ENCODE measurements around the gene UGGT2.

UGGT2 gene

GRCh38 chr13:96053003-96053703 lies at the start of gene UGGT2:
TSS of gene UGGT2 (minus strand) at chr13:96053401. CDS start at chr13:96053312, 89 bp downstream.
- Histone ChIP-seq H3K9me3 (ENCODE audit: control insufficient read depth, low read length) (no peaks in the 10 kb centered on the region), H3K79me2 (peaks cover 4% of the 10 kb centered on the region), H3K4me2 (ENCODE audit: low read length) (peak within 1 kb of the TSS; percentile 93), H3K27ac (peak within 1 kb of the TSS; percentile 74), H2AFZ (peak within 1 kb of the TSS; percentile 97), H3K9ac (peak within 1 kb of the TSS; percentile 37), H3K4me1 (no peaks in the 10 kb centered on the region), H3K36me3 (ENCODE audit: control insufficient read depth, insufficient read depth, low read length) (no peaks in the 10 kb centered on the region), H3K27me3 (ENCODE audit: control insufficient read depth, insufficient read depth, low read length) (no peaks in the 10 kb centered on the region), H3K4me3 (ENCODE audit: low read depth, low read length) (peak within 1 kb of the TSS; percentile 92)
- TF ChIP-seq, protein P1, sequence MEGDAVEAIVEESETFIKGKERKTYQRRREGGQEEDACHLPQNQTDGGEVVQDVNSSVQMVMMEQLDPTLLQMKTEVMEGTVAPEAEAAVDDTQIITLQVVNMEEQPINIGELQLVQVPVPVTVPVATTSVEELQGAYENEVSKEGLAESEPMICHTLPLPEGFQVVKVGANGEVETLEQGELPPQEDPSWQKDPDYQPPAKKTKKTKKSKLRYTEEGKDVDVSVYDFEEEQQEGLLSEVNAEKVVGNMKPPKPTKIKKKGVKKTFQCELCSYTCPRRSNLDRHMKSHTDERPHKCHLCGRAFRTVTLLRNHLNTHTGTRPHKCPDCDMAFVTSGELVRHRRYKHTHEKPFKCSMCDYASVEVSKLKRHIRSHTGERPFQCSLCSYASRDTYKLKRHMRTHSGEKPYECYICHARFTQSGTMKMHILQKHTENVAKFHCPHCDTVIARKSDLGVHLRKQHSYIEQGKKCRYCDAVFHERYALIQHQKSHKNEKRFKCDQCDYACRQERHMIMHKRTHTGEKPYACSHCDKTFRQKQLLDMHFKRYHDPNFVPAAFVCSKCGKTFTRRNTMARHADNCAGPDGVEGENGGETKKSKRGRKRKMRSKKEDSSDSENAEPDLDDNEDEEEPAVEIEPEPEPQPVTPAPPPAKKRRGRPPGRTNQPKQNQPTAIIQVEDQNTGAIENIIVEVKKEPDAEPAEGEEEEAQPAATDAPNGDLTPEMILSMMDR (IDR thresholded peaks at IDR 0.05) = no peak

DNA sequence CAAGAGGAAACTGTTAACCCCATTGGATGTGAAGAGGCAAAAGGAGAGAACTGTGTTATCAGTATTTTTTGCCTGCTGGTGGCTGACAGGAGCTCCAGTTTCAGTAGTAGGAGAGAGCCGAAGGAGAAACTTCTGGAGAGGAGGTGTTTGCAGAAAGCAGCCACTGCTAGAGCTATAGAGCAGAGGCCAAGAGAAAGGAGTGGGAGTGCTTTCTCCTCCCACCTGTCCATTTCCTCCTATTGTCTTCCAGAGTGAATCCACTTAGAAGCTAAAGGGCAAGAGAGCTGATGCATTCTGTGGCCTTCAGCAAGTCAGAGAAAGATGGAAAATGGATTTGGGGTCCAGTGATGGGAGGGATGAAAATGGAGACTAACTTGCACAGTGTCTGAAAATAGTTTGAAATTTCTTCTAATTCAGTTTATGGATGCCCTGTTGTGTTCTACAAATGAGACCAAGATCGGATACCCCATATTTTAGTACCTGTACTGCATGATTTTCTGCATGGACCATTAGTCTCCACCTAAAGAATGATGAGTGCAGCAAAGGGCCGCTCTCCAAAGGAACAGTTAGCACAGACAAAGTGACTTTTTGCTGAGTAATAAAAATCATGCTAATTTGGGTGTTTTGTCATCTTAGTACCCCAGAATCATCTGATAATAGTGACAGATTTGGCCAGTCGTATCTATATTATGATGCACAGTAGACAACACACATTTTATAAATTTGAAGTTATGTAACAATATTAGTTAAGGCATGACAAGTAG lies 47.4 kb upstream of the UGGT2 start:
- H3K27ac ChIP-seq = no peak overlapping the region
- H3K36me3 ChIP-seq (ENCODE audit: control insufficient read depth, insufficient read depth, low read length) = no peaks in the 10 kb centered on the region
- H3K9ac ChIP-seq = no peak overlapping the region
- no peaks in the 10 kb centered on the region for H3K79me2 ChIP-seq
- no peaks in the 10 kb centered on the region for H3K9me3 ChIP-seq (ENCODE audit: control insufficient read depth, low read length)
- H3K27me3 ChIP-seq (ENCODE audit: control insufficient read depth, insufficient read depth, low read length) = no peaks in the 10 kb centered on the region
- H3K4me1 ChIP-seq = no peaks in the 10 kb centered on the region
- no peak overlapping the region for H2AFZ ChIP-seq
- no peak overlapping the region for H3K4me2 ChIP-seq (ENCODE audit: low read length)
- TF ChIP-seq, protein P1 (IDR thresholded peaks at IDR 0.05) = no peak
- no peak overlapping the region for H3K4me3 ChIP-seq (ENCODE audit: low read depth, low read length)

DNA sequence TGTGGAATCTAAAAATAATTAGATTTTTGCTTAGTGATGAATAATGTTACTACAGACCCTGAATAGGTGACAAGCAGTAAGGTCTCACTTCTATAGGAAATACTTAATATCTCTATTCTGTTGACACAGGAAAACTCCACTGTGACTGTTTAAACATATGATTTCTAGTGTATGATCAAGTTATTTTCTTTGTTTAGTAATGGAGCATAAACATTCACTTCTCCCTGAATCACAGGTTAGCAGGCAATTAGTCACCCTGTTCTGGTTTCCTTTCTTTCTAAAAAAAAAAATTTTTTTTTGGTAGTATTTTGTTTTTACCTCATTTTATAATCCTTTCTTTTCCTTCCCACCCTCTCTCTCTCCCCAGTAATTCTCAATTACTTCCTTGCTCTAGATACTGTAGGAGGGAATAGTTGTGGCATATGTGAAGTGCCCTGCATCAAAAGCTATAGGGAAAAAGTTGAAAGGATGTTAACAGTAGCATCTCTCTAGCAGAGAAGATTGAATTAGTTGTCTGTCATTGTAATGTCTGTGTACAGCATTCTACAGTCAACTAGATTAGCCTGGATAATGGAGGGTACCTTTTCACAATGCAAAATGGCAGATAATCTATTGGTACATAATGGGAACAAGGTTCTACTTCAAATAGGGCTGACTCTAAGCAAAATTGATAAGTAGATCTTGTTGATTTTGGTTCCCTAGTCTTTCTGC lies 40.2 kb upstream of the UGGT2 start:
- Histone ChIP-seq H3K36me3 (ENCODE audit: control insufficient read depth, insufficient read depth, low read length) (no peaks in the 10 kb centered on the region), H3K27me3 (ENCODE audit: control insufficient read depth, insufficient read depth, low read length) (no peaks in the 10 kb centered on the region), H3K4me3 (ENCODE audit: low read depth, low read length) (no peak overlapping the region), H2AFZ (no peak overlapping the region), H3K27ac (no peak overlapping the region), H3K79me2 (no peaks in the 10 kb centered on the region), H3K4me1 (no peaks in the 10 kb centered on the region), H3K9ac (no peak overlapping the region), H3K9me3 (ENCODE audit: control insufficient read depth, low read length) (no peaks in the 10 kb centered on the region), H3K4me2 (ENCODE audit: low read length) (no peak overlapping the region)
- TF ChIP-seq, protein P1 (IDR thresholded peaks at IDR 0.05) = no peak

DNA sequence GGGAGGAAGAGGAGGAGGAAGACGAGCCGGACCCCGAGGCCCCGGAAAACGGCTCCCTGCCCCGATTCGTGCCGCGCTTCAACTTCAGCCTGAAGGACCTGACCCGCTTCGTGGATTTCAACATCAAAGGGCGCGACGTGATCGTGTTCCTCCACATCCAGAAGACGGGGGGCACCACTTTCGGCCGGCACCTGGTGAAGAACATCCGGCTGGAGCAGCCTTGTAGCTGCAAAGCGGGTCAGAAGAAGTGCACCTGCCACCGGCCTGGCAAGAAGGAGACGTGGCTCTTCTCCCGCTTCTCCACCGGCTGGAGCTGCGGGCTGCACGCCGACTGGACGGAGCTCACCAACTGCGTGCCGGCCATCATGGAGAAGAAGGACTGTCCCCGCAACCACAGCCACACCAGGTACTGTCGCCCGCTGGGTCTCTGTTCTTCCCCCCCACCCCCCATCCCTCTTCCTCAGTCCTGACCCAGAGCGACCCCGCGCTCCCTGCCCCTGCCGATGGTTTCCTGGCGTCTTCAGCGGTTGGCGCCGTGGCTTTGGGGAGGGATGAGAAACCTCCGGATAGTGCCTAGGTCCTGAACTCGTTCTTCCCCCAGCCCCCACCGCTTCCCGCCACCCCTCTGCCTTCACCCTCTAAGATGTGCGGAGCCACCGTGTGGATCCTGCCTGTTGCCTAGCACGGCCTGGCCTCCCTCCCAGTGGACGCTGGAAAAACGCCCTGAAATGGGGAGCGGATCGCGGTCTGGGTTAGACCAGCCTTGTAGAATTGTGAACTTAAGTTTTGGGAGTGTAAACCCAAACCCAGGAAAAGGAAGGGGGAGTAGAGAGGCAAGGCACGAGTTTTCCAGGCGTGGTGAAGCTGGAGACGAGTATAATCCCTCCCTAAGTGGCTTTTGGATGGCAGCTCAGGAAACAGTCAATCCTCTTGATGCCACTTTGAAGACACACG lies 38.2 kb upstream of the UGGT2 start:
- Histone ChIP-seq H3K9me3 (ENCODE audit: control insufficient read depth, low read length) (no peaks in the 10 kb centered on the region), H3K36me3 (ENCODE audit: control insufficient read depth, insufficient read depth, low read length) (no peaks in the 10 kb centered on the region), H3K4me1 (no peaks in the 10 kb centered on the region), H3K27ac (no peak overlapping the region), H3K79me2 (no peaks in the 10 kb centered on the region), H3K9ac (no peak overlapping the region), H3K27me3 (ENCODE audit: control insufficient read depth, insufficient read depth, low read length) (no peaks in the 10 kb centered on the region), H3K4me3 (ENCODE audit: low read depth, low read length) (peak overlapping the region; percentile 44), H2AFZ (peak overlapping the region; percentile 56), H3K4me2 (ENCODE audit: low read length) (peak overlapping the region; percentile 64)
- TF ChIP-seq, protein P1 (IDR thresholded peaks at IDR 0.05) = no peak
